Right ventricle myocardium inferior (tissue), 1 donor: ENCODE results near the gene PSME3. TPM values are rescaled to one million over a fixed set of nuclear protein-coding genes. Genes with fewer than 3 reads are reported as not detected.
A peak's percentile ranks its signal among the peaks of the same experiment; 100 is the strongest.
"Not testable (repeated sequence)": the region's sequence is repeated elsewhere in the genome, so short reads cannot be mapped to it uniquely, and the experiment has no call there.

Experiments
- ATAC-seq: fragments of 200-7000 bp; cut with Tn5 transposase; one replicate; pipeline ENCODE4 v1.9.1; 2020; ENCODE audit warnings: mild to moderate bottlenecking, moderate library complexity
- DNase-seq: peaks from one replicate; pipeline ENCODE4 v3.0.0; 2021; ENCODE audit errors: missing footprints
- intact Hi-C: fragments of 100-400 bp; cut with DNase I; formaldehyde crosslinking; loops from one replicate; pipeline ENCODE4 v1.11.0; 2022
- total RNA-seq: library from RNA; stranded (reverse); fragmentation: NEBNext Ultra II Directional; extraction: Animal tissue kit (Norgen Biotek cat#: 25700); gene quantifications from one replicate; pipeline ENCODE4 v1.2.1, GENCODE V29; 2021
- donor health status: DM: no; HTN: yes; CAD: no; lungs with severe emphysema.

The PSME3 gene
- total RNA-seq, 1 donor from 2014 or later = 69.0 TPM

GRCh38 chr17:42845918-42846593 is 12.9 kb downstream of the PSME3 start:
- no peak for DNase-seq
- intact Hi-C loops = no loop called here
- no peak for ATAC-seq

GRCh38 chr17:42846594-42847280 is 13.5 kb downstream of the PSME3 start:
- ATAC-seq (no peak), DNase-seq (no peak)
- intact Hi-C loops = no loop called here

DNA sequence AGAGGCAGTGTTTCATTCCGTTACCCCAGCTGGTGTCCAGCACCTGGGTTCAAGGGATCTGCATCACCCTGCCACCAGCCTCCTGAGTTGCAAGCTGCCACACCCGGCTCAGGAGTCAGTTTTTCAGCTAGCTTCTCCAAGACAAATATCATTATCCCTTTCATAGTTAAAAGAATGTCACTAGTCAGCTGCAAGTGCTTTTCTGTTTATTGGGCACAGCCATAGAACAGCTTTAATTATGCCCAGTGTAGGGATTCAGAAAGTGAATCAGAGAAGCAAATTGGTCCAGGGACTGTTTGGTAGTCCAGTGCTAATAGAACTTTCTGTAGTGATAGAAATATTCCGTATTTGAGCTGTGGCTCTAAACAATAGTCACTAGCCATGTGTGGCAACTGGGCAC is 14.9 kb downstream of the PSME3 start:
- no peak for ATAC-seq
- DNase-seq = no peak
- intact Hi-C loops = no loop called here

DNA sequence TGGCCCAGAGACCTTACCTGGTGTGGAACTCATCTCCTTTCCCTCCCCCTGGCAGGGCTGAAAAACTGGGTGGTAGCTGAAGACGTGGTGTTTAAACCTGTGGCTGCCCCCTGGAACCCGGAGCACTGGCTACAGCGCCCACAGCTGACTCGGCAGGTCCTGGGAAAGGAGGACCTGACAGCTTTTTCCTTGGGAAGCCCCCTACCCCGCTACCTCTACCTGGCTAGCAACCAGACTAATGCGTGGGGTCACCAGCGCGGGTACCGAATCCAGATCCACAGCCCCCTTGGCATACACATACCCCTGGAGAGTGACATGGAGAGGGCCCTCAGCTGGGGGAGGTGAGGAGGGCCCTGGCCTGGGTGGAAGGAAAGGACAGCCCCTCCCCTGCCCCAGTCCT is 15.8 kb downstream of the PSME3 start:
- ATAC-seq (no peak), DNase-seq (no peak)
- intact Hi-C loops = no loop called here

DNA sequence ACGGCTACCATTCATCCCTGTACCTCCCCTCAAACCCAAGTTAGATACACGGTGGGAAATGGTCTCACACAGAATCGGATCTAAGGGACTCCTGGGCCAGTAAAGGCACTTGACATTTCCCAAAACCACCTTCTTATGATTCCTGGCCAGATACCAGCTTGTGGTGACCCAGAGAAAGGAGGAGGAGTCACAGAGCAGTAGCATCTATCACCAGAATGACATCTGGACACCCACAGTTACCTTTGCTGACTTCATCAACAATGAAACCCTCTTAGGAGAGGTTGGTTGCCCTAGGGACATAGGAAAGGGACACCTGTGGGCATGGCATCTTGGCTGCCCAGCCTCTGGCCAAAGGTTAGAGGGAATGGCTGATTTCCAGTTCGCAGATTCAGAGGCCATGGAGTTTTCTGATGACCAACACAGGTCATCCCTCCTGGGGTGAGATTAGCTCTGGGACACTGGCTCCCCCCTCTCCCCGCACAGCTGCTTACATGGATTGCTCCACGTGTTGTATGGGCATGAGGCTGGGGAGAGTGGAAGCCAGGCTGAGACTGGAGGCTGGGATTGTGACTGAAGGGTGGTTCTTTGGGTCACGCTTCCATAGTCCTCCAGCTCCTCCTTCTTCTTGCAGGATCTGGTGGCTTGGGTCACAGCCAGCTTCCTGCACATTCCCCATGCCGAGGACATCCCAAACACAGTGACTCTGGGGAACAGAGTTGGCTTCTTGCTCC is 16.4 kb downstream of the PSME3 start:
- intact Hi-C loops = no loop called here
- DNase-seq (no peak), ATAC-seq (no peak)

DNA sequence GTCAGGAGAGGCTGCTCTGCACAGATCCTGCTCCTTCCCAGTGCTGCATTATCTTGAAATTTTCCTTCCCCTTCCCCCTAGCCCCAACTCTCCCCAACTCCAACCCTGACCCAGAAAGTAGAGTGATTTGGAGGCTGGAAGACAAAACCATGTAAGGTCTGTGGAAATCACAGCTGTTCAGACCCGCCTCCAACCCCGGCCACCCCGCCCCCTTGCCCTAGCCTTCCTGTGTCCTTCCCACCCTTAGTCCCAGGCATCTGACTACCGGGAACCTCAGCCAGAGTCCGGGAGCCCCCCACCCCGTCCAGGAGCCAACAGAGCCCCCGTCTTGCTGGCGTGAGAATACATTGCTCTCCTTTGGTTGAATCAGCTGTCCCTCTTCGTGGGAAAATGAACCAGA is 17.8 kb downstream of the PSME3 start, which contains the start of gene AOC3:
AOC3 (plus strand) TSS at position 246 of the 400 bp plus-strand sequence; CDS start at position 391, 145 bp downstream.
- intact Hi-C loops = no loop called here
- ATAC-seq (peak; percentile 41), DNase-seq (no peak)

DNA sequence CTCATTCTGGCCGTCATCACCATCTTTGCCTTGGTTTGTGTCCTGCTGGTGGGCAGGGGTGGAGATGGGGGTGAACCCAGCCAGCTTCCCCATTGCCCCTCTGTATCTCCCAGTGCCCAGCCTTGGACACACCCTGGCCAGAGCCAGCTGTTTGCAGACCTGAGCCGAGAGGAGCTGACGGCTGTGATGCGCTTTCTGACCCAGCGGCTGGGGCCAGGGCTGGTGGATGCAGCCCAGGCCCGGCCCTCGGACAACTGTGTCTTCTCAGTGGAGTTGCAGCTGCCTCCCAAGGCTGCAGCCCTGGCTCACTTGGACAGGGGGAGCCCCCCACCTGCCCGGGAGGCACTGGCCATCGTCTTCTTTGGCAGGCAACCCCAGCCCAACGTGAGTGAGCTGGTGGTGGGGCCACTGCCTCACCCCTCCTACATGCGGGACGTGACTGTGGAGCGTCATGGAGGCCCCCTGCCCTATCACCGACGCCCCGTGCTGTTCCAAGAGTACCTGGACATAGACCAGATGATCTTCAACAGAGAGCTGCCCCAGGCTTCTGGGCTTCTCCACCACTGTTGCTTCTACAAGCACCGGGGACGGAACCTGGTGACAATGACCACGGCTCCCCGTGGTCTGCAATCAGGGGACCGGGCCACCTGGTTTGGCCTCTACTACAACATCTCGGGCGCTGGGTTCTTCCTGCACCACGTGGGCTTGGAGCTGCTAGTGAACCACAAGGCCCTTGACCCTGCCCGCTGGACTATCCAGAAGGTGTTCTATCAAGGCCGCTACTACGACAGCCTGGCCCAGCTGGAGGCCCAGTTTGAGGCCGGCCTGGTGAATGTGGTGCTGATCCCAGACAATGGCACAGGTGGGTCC is 18.4 kb downstream of the PSME3 start:
- intact Hi-C loops = not testable (repeated sequence)

GRCh38 chr17:42852351-42852750 is 19.2 kb downstream of the PSME3 start:
- ATAC-seq (no peak), DNase-seq (no peak)
- intact Hi-C loops = no loop called here

More for the DNA sequence above, 18.4 kb downstream of the PSME3 start:
- peak; percentile 19 for ATAC-seq
- not testable (repeated sequence) for DNase-seq

GRCh38 chr17:42853004-42853403 is 19.8 kb downstream of the PSME3 start:
- ATAC-seq (peak; percentile 32), DNase-seq (no peak)
- intact Hi-C loops = no loop called here

DNA sequence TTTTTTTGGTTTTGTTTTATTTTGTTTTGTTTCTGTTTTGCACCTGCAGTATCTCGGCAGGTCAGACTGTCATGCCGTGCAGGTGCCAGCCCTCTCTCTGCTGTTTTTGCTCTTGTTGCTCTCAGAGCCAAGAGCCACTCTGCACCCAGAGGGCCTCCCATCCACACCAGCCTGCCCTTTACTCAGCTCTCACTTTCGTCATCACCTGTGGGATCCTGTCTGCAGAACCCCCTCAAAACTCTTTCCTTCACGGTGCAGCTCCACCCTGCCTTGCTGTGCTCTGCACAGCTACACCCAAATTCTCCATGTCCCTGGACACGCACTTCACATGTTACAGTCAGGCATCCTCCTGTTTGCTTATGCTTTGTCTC is 20.4 kb downstream of the PSME3 start:
- intact Hi-C loops = no loop called here
- DNase-seq = no peak

GRCh38 chr17:42853968-42854790 is 21.0 kb downstream of the PSME3 start:
- no peak for DNase-seq

More for the DNA sequence above, 20.4 kb downstream of the PSME3 start:
- ATAC-seq = no peak

GRCh38 chr17:42855048-42855596 is 21.9 kb downstream of the PSME3 start:
- intact Hi-C loops = no loop called here
- DNase-seq (no peak), ATAC-seq (no peak)

More at GRCh38 chr17:42853968-42854790, 21.0 kb downstream of the PSME3 start:
- no peak for ATAC-seq
- intact Hi-C loops = no loop called here

GRCh38 chr17:42856093-42856492 is 22.9 kb downstream of the PSME3 start:
- intact Hi-C loops, ATAC-seq, DNase-seq: not testable (repeated sequence)

DNA sequence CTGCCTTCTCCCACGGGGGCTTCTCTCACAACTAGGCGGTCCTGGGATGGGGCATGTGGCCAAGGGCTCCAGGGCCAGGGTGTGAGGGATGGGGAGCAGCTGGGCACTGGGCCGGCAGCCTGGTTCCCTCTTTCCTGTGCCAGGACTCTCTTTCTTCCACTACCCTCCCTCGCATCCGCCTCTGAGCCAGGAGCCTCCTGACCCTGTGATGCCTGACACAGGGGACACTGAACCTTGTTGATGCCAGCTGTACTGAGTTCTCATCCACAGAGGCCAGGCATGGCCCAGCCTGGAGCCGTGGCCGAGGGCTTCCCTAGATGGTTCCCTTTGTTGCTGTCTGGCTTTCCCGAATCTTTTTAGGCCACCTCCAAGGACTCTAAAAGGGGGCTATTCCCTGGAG is 23.3 kb downstream of the PSME3 start:
- intact Hi-C loops, DNase-seq, ATAC-seq: not testable (repeated sequence)

DNA sequence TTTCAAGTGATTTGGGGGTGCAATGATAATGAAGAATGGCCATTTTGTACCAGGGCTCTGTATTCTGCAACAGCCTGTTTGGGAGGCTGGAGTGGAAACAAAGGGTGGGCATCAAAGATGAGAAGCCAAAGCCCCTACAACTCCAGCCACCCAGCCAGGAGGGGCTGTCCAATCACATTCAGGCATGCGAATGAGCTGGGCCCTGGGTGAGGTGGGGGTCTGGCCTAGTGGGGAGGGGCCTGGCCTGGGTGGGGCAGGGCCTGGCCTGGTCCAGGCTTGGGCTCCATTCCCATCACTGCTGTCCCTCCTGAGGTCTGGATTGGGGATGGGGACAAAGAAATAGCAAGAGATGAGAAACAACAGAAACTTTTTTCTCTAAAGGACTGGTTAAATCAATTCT is 24.2 kb downstream of the PSME3 start:
- DNase-seq (no peak), ATAC-seq (no peak)
- intact Hi-C loops = no loop called here

GRCh38 chr17:42865638-42866094 is 32.5 kb downstream of the PSME3 start:
- DNase-seq = no peak
- ATAC-seq = no peak
- intact Hi-C loops = no loop called here

- DNase-seq (no peak), ATAC-seq (no peak)
- intact Hi-C loops = no loop called here
Observed at GRCh38 chr17:42866216-42866615, 33.0 kb downstream of the PSME3 start.
